IMR-90 (cell line): Measurements from ENCODE around the gene MINDY3. TPM values are rescaled to one million over a fixed set of nuclear protein-coding genes. Genes with fewer than 3 reads are reported as not detected.
A peak's percentile ranks its signal among the peaks of the same experiment; 100 is the strongest.

Experiments used
- ATAC-seq: fragments of 200-7000 bp; cut with Tn5 transposase; 2 replicates; pipeline ENCODE4 v1.9.1; 2020; ENCODE audit warnings: low read depth, mild to moderate bottlenecking, moderate library complexity
- BruUV-seq: library from RNA; stranded (reverse); fragments of 400-500 nt; replicated peaks from 2 replicates; lab custom pipeline; 2021; lab: Mats Ljungman, UMichigan
- CTCF ChIA-PET: fragments of 300-600 bp; formaldehyde crosslinking; extraction: SDS; loops from one replicate; lab custom pipeline; 2021; ENCODE audit warnings: antibody characterized with exemption; lab: Yijun Ruan, JAX
- POLR2A ChIA-PET: fragments of 300-600 bp; sonication (Branson Sonifier 250); formaldehyde crosslinking; loops from one replicate; lab custom pipeline; 2022; ENCODE audit warnings: antibody characterized with exemption; ENCODE audit not compliant: unreplicated experiment; lab: Charles Lee
- DNase-seq: peaks from one replicate; pipeline ENCODE4 v3.0.0; 2013
- H2AFZ ChIP-seq: replicated peaks from 2 replicates; pipeline ENCODE3; 2013; ENCODE audit warnings: low read length, mild to moderate bottlenecking; ENCODE audit not compliant: poor library complexity
- H2AK5ac ChIP-seq: 2 replicates; pipeline ENCODE4 v1.6.1; 2013; ENCODE audit warnings: low read depth, low read length, inconsistent platforms
- H2AK9ac ChIP-seq: replicated peaks from 2 replicates; pipeline ENCODE3; 2013; ENCODE audit warnings: mild to moderate bottlenecking, low read depth, low read length, moderate library complexity; ENCODE audit not compliant: poor library complexity
- H2BK120ac ChIP-seq: 2 replicates; pipeline ENCODE4 v1.6.1; 2013; ENCODE audit warnings: low read depth, low read length, inconsistent platforms
- H2BK15ac ChIP-seq: 3 replicates; pipeline ENCODE4 v1.6.1; 2013; ENCODE audit warnings: low read depth, low read length, inconsistent platforms
- H2BK20ac ChIP-seq: 2 replicates; pipeline ENCODE4 v1.6.1; 2013; ENCODE audit warnings: low read depth, mild to moderate bottlenecking, inconsistent platforms, low read length, moderate library complexity
- H2BK5ac ChIP-seq: 2 replicates; pipeline ENCODE4 v1.6.1; 2013; ENCODE audit warnings: mild to moderate bottlenecking, low read depth, low read length, inconsistent platforms; ENCODE audit not compliant: poor library complexity, severe bottlenecking
- H3K14ac ChIP-seq: replicated peaks from 2 replicates; pipeline ENCODE4 v1.6.1; 2013; ENCODE audit warnings: low read depth, low read length, inconsistent platforms
- H3K18ac ChIP-seq: 2 replicates; pipeline ENCODE4 v1.6.1; 2013; ENCODE audit warnings: low read depth, low read length, control low read depth
- H3K23ac ChIP-seq: 2 replicates; pipeline ENCODE4 v1.6.1; 2013; ENCODE audit warnings: low read depth, low read length, inconsistent platforms
- H3K27ac ChIP-seq: 2 replicates; pipeline ENCODE4 v1.5.1; 2013; ENCODE audit warnings: mild to moderate bottlenecking, control low read depth, low read length; ENCODE audit not compliant: insufficient read depth
- H3K27me3 ChIP-seq: 2 replicates; pipeline ENCODE4 v1.6.1; 2013; ENCODE audit warnings: low read length; ENCODE audit not compliant: control insufficient read depth, insufficient read depth
- H3K36me3 ChIP-seq: 2 replicates; pipeline ENCODE4 v1.6.1; 2013; ENCODE audit warnings: low read length, mixed read lengths; ENCODE audit not compliant: control insufficient read depth, insufficient read depth
- H3K4ac ChIP-seq: 2 replicates; pipeline ENCODE4 v1.6.1; 2013; ENCODE audit warnings: low read depth, low read length, inconsistent platforms
- H3K4me1 ChIP-seq: 2 replicates; pipeline ENCODE4 v1.6.1; 2013; ENCODE audit warnings: low read length, mixed read lengths; ENCODE audit not compliant: control insufficient read depth, insufficient read depth
- H3K4me2 ChIP-seq: 2 replicates; pipeline ENCODE4 v1.6.1; 2013; ENCODE audit warnings: low read depth, mild to moderate bottlenecking, control low read depth, low read length, moderate library complexity
- H3K4me3 ChIP-seq: 2 replicates; pipeline ENCODE4 v1.5.1; 2013; ENCODE audit warnings: low read depth, mild to moderate bottlenecking, control low read depth, low read length, moderate library complexity; ENCODE audit not compliant: insufficient read depth
- H3K56ac ChIP-seq: 2 replicates; pipeline ENCODE4 v1.6.1; 2013; ENCODE audit warnings: low read length, inconsistent platforms; ENCODE audit not compliant: insufficient read depth; ENCODE audit errors: extremely low read depth
- H3K79me1 ChIP-seq, 2 experiments: 2 replicates each; pipeline ENCODE4 v1.6.1; 2013; ENCODE audit warnings: low read length in 2 of 2, inconsistent platforms in 1 of 2, low read depth in 1 of 2
- H3K9ac ChIP-seq: 2 replicates; pipeline ENCODE4 v1.6.1; 2013; ENCODE audit warnings: low read depth, low read length, control low read depth
- H3K9me1 ChIP-seq: 2 replicates; pipeline ENCODE4 v1.6.1; 2013; ENCODE audit warnings: low read length, inconsistent platforms; ENCODE audit not compliant: insufficient read depth
- H3K9me3 ChIP-seq: 2 replicates; pipeline ENCODE4 v1.6.1; 2013; ENCODE audit warnings: low read length; ENCODE audit not compliant: control insufficient read depth, insufficient read depth
- H4K20me1 ChIP-seq: 2 replicates; pipeline ENCODE4 v1.6.1; 2013; ENCODE audit warnings: low read length, inconsistent platforms; ENCODE audit not compliant: insufficient read depth
- H4K5ac ChIP-seq: 2 replicates; pipeline ENCODE4 v1.6.1; 2013; ENCODE audit warnings: mild to moderate bottlenecking, low read depth, low read length, control low read depth
- H4K8ac ChIP-seq, 2 experiments: 2 replicates each; pipeline ENCODE4 v1.6.1; 2013; ENCODE audit warnings: low read depth in 2 of 2, low read length in 2 of 2, control low read depth in 1 of 2, inconsistent platforms in 1 of 2
- H4K91ac ChIP-seq: 2 replicates; pipeline ENCODE4 v1.6.1; 2013; ENCODE audit warnings: low read depth, low read length, inconsistent platforms; ENCODE audit not compliant: insufficient read depth
- MAFK ChIP-seq: IDR thresholded peaks from 2 replicates; pipeline ENCODE4 v1.6.1; 2012; ENCODE audit warnings: low read depth, low read length, improper control_type of control experiment
- RCOR1 ChIP-seq: IDR thresholded peaks from 2 replicates; pipeline ENCODE4 v1.6.1; 2012; ENCODE audit warnings: mild to moderate bottlenecking, low read length, improper control_type of control experiment; ENCODE audit not compliant: insufficient replicate concordance
- WGBS, 2 experiments: methylation state at CpG; one replicate each; pipeline versions ENCODE4 v1.1.5 to v1.1.7; 2013; ENCODE audit warnings: missing lambda C conversion rate in 2 of 2; ENCODE audit not compliant: insufficient read length in 1 of 2; ENCODE audit errors: extremely low coverage in 2 of 2; 5-methylcytosine and 5-hydroxymethylcytosine counted together
- dilution Hi-C: fragments of 300-500 bp; cut with HindIII; formaldehyde crosslinking; loops from one replicate; pipeline ENCODE4 v1.14.3; 2018; ENCODE audit warnings: low sequenced_read_pairs; ENCODE audit not compliant: unreplicated experiment
- in situ Hi-C: fragments of 300-500 bp; cut with MboI; formaldehyde crosslinking; loops from 3 replicates; pipeline ENCODE4 v1.14.3; 2019; ENCODE audit warnings: low sequenced_read_pairs, inconsistent platforms, mixed read lengths
- intact Hi-C: fragments of 100-400 bp; cut with micrococcal nuclease; formaldehyde crosslinking; loops from 2 replicates; pipeline ENCODE4 v1.10.0; 2022
- polyA plus RNA-seq, 3 experiments: library from polyadenylated mRNA; depleted of rRNA; stranded (reverse); fragments of >200 nt; gene quantifications; 2 replicates each; pipeline ENCODE4 v1.2.3, GENCODE V29; 2012; ENCODE audit warnings: low replicate concordance in 1 of 3
- total RNA-seq: library from RNA; depleted of rRNA; stranded (reverse); fragments of >200 nt; gene quantifications from 2 replicates; pipeline ENCODE4 v1.2.3, GENCODE V29; 2012

Gene MINDY3
- total and polyA plus RNA-seq, 2 of the 4 experiments (the other 2 are of a cell fraction) = 13.9 to 14.5 TPM

DNA sequence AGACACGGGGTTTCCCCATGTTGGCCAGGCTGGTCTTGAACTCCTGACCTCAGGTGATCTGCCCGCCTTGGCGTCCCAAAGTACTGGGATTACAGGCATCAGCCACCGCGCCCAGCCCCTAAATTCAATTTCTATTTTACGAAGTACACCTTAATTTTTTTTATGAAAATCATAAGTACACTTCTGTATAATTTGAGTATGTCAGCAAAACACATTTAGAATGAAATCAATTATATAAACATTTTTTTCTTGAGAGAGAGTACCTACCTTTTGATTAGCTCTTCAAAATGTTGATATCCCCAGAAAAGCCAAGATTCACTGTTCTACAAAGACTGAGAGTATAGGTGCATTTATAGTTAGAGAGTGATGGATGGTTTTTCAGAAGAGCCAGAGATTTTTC lies 120.0 kb downstream of the MINDY3 start:
- no peak overlapping the region for H4K8ac ChIP-seq
- H3K9me3 ChIP-seq = no peaks in the 10 kb centered on the region
- dilution Hi-C loops = no loop called here
- no peaks in the 10 kb centered on the region for H4K20me1 ChIP-seq
- H3K14ac ChIP-seq = no peak overlapping the region
- H2AK5ac ChIP-seq = no peak overlapping the region
- H4K5ac ChIP-seq = no peak overlapping the region
- no peak overlapping the region for H3K23ac ChIP-seq
- ChIA-PET CTCF (interaction anchor here (1.4 kb wide), 1 partner anchor 310 kb away, joined by 3 read pairs; no protein-coding TSS in a partner anchor), POLR2A (no interaction called here)
- BruUV-seq = no TSS peak
- no peak for TF ChIP-seq RCOR1
- peak; percentile 62 for TF ChIP-seq MAFK
- no peak overlapping the region for H2BK120ac ChIP-seq
- in situ Hi-C loops = no loop called here
- ATAC-seq (no peak), DNase-seq (no peak)
- no peak overlapping the region for H3K56ac ChIP-seq
- H2BK15ac ChIP-seq = no peak overlapping the region
- H2BK20ac ChIP-seq = no peak overlapping the region
- peaks cover 13% of the 10 kb centered on the region for H3K27me3 ChIP-seq
- intact Hi-C loops = no loop called here
- H3K9me1 ChIP-seq = no peaks in the 10 kb centered on the region
- WGBS, 2 experiments = 40% methylated on average over 1 of the region's 6 CpGs; no CpG with 5 or more reads in 1 of the 2 experiments
- no peak overlapping the region for H2BK5ac ChIP-seq
- H3K4me3 ChIP-seq = no peak overlapping the region
- no peaks in the 10 kb centered on the region for H3K36me3 ChIP-seq
- H3K4ac ChIP-seq = no peak overlapping the region
- H3K18ac ChIP-seq = no peak overlapping the region
- H3K4me1 ChIP-seq = no peaks in the 10 kb centered on the region
- H3K9ac ChIP-seq = no peak overlapping the region
- no peaks in the 10 kb centered on the region for H3K79me1 ChIP-seq
- no peak overlapping the region for H2AFZ ChIP-seq
- no peak overlapping the region for H3K4me2 ChIP-seq
- H2AK9ac ChIP-seq = no peak overlapping the region
- H3K27ac ChIP-seq = no peak overlapping the region
- H4K91ac ChIP-seq = no peak overlapping the region
